SJCRH30 (cell line): ENCODE data around the gene LPCAT1. TPM values are rescaled to one million over a fixed set of nuclear protein-coding genes. Genes with fewer than 3 reads are reported as not detected.
"Not testable (repeated sequence)": the region's sequence is repeated elsewhere in the genome, so short reads cannot be mapped to it uniquely, and the experiment has no call there.

ENCODE experiments used
- DNase-seq, 2 experiments: peaks; one replicate each; pipeline ENCODE4 v3.0.0-alpha.2; 2015 to 2020
- H3K27ac ChIP-seq: fragments of 250-450 bp; sonication (Bioruptor Pico); 2 replicates; pipeline ENCODE4 v1.5.1; 2020; ENCODE audit warnings: mild to moderate bottlenecking, moderate library complexity
- H3K27me3 ChIP-seq: fragments of 250-450 bp; sonication (Bioruptor Pico); 2 replicates; pipeline ENCODE4 v1.5.1; 2020; ENCODE audit warnings: mild to moderate bottlenecking, moderate library complexity
- H3K36me3 ChIP-seq: fragments of 250-450 bp; sonication (Bioruptor Pico); 2 replicates; pipeline ENCODE4 v1.5.1; 2020; ENCODE audit warnings: mild to moderate bottlenecking, moderate library complexity
- H3K4me1 ChIP-seq: fragments of 250-450 bp; sonication (Bioruptor Pico); 2 replicates; pipeline ENCODE4 v1.5.1; 2020; ENCODE audit warnings: mild to moderate bottlenecking, moderate library complexity
- H3K4me3 ChIP-seq: fragments of 250-450 bp; sonication (Bioruptor Pico); 2 replicates; pipeline ENCODE4 v1.5.1; 2020; ENCODE audit warnings: mild to moderate bottlenecking, moderate library complexity
- H3K9me3 ChIP-seq: fragments of 250-450 bp; sonication (Bioruptor Pico); replicated peaks from 2 replicates; pipeline ENCODE4 v1.5.1; 2020; ENCODE audit warnings: mild to moderate bottlenecking, moderate library complexity
- total RNA-seq: library from RNA; depleted of rRNA; stranded (reverse); fragments of >200 nt; shearing (Covaris generic); gene quantifications from 2 replicates; pipeline ENCODE4 v1.2.3, GENCODE V29; 2014

Gene LPCAT1
- total RNA-seq, 1 experiment from 2014 or later, result 44.6 TPM

DNA sequence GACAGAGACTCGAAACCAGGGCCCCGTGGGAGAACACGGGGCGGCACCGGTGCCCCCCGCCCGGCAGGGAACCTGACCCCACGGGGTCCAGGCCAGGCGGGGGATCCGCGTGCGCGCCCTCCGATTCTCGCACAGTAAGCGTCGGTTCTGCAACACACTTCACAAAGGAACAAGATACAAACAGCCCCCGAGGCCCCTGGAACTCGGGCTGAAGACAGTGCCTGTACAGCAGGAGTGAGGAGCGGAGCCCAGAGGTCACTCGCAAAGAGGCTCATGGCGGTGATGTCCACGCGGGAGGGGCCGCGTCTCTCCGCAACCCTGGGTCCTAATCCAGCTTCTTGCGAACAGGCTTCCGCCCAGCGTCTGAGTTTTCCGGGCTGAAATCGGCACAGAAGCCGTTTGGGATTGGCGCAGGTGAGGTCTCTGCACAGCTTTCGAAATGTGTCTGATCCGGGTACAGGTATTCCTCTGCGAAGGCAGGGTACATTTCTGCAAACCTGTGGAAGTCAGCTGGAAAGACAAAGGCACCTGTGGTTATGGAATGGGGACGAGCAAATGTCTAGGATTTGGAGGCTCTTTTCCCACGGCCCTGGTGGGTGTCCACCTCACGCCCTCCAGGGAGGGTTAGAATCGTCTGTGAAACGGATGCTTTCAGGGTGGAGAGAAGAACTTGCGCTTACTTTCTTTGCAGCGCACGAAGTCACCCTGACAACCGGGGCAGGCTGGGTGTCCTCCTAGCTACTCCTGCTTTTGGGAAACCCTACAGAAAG lies 60.2 kb downstream of the LPCAT1 start:
- Histone ChIP-seq H3K27ac (no peak overlapping the region), H3K9me3 (no peaks in the 10 kb centered on the region), H3K4me1 (no peaks in the 10 kb centered on the region), H3K4me3 (no peak overlapping the region), H3K27me3 (no peaks in the 10 kb centered on the region), H3K36me3 (no peaks in the 10 kb centered on the region; the same call in 1 of the 2 replicates)
- DNase-seq, result no peak

GRCh38 chr5:1462358-1462757 lies 61.4 kb downstream of the LPCAT1 start:
- Histone ChIP-seq H3K4me3 (no peak overlapping the region), H3K36me3 (no peaks in the 10 kb centered on the region; the same call in 1 of the 2 replicates)
- no peak for DNase-seq

DNA sequence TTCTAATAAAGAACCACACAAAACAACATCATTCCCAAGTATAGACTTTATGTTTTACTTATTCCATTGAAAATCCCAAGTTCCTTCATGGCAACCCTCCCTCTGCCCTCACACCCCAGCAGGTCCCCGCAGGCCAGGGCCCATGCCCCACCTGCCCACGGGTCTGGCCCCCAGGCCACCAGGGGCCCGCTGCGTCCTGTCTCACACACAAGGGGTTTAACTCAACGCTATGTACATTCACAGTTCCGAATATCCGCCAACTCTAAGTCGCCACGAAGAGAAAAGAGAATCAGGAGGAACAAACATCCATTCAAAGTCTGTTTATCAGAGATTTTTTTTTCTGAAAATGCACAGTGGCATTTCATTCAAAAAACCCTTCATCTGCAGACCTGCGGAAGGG lies 62.4 kb downstream of the LPCAT1 start:
- no peaks in the 10 kb centered on the region for H3K9me3 ChIP-seq
- no peaks in the 10 kb centered on the region; the same call in 1 of the 2 replicates for H3K36me3 ChIP-seq
- H3K4me1 ChIP-seq, result no peaks in the 10 kb centered on the region
- H3K4me3 ChIP-seq, result no peak overlapping the region
- no peak overlapping the region for H3K27ac ChIP-seq
- DNase-seq, result no peak
- H3K27me3 ChIP-seq, result no peaks in the 10 kb centered on the region

More at GRCh38 chr5:1462358-1462757, 61.4 kb downstream of the LPCAT1 start:
- H3K9me3 ChIP-seq, result no peaks in the 10 kb centered on the region
- no peaks in the 10 kb centered on the region for H3K27me3 ChIP-seq
- no peak overlapping the region for H3K27ac ChIP-seq
- no peaks in the 10 kb centered on the region for H3K4me1 ChIP-seq

DNA sequence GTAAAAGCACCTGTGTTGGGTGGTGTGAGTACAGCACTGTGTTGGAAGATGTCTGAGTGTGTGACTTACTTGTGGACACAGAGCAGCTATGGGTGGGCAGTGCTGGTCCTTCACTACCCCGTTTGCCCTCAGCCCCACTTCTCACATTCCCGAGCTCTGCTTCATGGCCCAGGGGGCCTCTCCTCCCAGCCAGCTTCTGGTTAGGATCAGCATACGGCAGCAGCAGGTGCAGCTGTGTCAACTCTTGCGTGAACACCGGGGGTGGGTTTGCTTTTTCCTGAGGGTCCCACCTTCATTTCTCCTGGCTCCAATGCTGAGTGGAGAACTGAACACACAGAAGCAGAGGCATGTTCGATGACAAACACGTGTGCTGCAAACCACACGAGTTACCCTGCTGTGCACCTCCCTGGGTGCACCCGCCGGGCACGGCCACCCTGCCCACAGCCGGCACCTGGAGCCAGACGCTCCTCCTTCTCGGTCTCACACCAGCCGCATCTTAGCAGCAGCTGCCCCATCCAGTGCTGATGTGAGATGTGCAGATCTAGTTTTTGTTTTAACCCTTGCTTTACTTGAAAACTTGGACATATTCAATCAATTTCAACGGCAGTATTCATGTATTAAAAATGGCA lies 63.6 kb downstream of the LPCAT1 start:
- H3K27ac ChIP-seq, result no peak overlapping the region
- H3K4me3 ChIP-seq, result no peak overlapping the region
- H3K27me3 ChIP-seq, result no peaks in the 10 kb centered on the region
- H3K9me3 ChIP-seq, result no peaks in the 10 kb centered on the region
- DNase-seq, result no peak
- H3K4me1 ChIP-seq, result no peaks in the 10 kb centered on the region
- H3K36me3 ChIP-seq, result no peaks in the 10 kb centered on the region; the same call in 1 of the 2 replicates

DNA sequence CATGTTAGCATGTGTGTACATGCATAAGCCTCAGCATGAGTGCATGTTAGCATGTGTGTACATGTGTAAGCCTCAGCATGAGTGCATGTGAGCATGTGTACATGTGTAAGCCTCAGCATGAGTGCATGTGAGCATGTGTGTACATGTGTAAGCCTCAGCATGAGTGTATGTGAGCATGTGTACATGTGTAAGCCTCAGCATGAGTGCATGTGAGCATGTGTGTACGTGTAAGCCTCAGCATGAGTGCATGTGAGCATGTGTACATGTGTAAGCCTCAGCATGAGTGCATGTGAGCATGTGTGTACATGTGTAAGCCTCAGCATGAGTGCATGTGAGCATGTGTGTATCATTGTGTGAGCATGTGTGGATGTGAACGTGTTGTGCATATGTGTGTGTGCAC lies 64.3 kb downstream of the LPCAT1 start:
- not testable (repeated sequence) for H3K4me3 ChIP-seq, H3K27ac ChIP-seq, H3K36me3 ChIP-seq, H3K4me1 ChIP-seq, DNase-seq, H3K27me3 ChIP-seq, H3K9me3 ChIP-seq

DNA sequence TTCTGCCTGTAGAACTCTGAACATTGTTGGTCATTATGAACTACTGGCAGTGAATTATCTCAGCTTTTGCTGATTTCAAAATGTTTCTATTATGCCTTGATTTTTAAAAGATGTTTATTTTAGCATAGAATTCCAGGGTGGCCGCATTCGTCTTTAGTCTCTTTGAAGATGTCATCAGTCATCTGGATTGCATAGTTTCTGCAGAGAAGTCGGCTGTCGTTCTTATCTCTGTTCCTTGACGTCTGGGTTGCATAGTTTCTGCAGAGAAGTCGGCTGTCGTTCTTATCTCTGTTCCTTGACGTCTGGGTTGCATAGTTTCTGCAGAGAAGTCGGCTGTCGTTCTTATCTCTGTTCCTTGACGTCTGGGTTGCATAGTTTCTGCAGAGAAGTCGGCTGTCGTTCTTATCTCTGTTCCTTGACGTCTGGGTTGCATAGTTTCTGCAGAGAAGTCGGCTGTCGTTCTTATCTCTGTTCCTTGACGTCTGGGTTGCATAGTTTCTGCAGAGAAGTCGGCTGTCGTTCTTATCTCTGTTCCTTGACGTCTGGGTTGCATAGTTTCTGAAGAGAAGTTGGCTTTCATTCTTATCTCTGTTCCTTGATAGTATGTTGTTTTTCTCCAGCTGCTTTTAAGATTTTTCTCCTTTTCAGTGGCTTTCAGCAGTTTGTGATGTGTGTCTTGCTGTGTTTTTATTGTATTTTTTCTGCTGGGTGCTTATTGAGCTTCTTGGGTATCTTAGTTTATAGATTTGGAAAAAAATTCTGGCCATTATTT lies 67.5 kb downstream of the LPCAT1 start:
- H3K27me3 ChIP-seq, H3K4me1 ChIP-seq, DNase-seq, H3K9me3 ChIP-seq, H3K27ac ChIP-seq, H3K36me3 ChIP-seq, H3K4me3 ChIP-seq: not testable (repeated sequence)

DNA sequence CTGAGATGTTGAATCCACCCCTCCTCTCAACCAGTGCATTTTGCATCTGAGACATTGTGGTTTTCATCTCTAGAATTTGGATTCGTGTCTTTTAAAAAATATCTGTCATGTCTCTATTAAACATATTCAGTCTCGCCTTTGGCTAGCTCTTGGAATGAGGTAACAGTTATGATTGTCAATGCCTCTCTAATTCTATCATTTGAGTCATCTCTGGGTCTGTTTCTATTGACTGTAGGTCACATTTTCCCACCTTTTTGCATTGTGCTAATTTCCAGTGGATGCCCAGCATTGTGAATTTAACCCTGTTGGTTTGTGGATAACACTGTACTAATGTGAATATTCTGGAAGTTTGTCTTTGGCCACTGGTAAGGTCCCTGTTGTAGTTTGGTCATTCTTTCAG lies 70.1 kb downstream of the LPCAT1 start:
- H3K4me3 ChIP-seq, result no peak overlapping the region
- no peaks in the 10 kb centered on the region for H3K27me3 ChIP-seq
- no peak overlapping the region for H3K27ac ChIP-seq
- H3K36me3 ChIP-seq, result no peaks in the 10 kb centered on the region
- H3K4me1 ChIP-seq, result no peaks in the 10 kb centered on the region
- H3K9me3 ChIP-seq, result no peaks in the 10 kb centered on the region
- DNase-seq, result no peak

DNA sequence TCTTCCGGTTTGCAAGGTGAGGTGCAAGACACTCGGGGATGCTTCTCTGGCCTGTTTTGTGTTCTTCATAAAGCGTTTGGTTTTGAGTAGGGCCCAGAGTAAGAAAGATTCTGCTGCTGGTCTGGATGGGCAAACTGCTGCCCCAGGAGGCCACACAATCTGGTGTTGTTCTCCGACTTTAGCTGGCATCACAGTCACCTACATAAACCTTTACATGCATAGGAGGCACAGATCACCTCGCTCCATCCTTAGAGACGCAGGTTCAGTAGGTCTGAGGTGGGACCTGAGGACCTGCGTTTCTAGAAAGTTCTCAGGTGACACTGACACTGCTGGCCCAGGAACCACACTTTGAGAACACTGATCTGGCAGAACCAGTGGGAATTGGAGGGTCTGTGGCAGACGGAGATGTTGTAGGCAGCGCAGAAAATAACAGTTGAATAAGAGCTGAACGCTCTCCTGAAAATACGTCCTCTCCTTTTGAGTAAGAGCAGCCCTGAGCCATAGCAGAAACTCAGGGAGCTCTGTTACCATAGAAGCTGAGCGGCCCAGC lies 74.6 kb downstream of the LPCAT1 start:
- H3K36me3 ChIP-seq, result no peaks in the 10 kb centered on the region
- no peaks in the 10 kb centered on the region for H3K9me3 ChIP-seq
- no peaks in the 10 kb centered on the region for H3K27me3 ChIP-seq
- no peak overlapping the region for H3K4me3 ChIP-seq
- no peak overlapping the region for H3K27ac ChIP-seq
- DNase-seq, result no peak
- no peaks in the 10 kb centered on the region for H3K4me1 ChIP-seq

DNA sequence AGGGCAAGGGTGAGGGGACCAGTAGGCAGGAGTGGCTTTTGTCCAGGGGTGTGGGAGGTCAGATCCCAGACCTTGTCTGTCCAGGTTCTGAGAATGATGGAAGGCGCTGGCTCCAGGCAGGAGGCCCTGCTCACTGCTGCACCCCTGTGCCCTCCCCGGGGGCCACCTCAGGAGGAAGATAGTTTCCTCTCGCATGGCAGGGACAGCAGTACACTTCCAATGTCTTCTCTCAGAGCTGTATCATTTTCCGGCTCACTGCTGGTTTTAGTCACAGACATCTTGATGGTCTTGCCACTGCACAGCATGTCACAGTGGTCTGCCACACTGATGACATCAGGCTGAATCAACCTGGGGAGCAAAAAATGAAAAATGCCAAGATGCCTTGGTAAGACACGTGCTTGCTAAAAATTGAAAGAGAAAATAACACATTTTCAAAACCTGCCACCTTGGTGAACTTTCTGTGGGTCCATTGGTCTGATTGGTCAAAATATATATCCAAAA lies 75.2 kb downstream of the LPCAT1 start:
- Histone ChIP-seq H3K36me3 (no peaks in the 10 kb centered on the region), H3K27me3 (no peaks in the 10 kb centered on the region), H3K4me1 (no peaks in the 10 kb centered on the region), H3K9me3 (no peaks in the 10 kb centered on the region), H3K4me3 (no peak overlapping the region), H3K27ac (no peak overlapping the region)
- no peak for DNase-seq

GRCh38 chr5:1447671-1448361 lies 75.9 kb downstream of the LPCAT1 start:
- no peaks in the 10 kb centered on the region for H3K36me3 ChIP-seq
- H3K27ac ChIP-seq, result no peak overlapping the region
- DNase-seq, result no peak
- no peaks in the 10 kb centered on the region for H3K4me1 ChIP-seq
- H3K4me3 ChIP-seq, result no peak overlapping the region
- no peaks in the 10 kb centered on the region for H3K27me3 ChIP-seq
- H3K9me3 ChIP-seq, result no peaks in the 10 kb centered on the region

GRCh38 chr5:1446602-1447343 lies 77.0 kb downstream of the LPCAT1 start:
- Histone ChIP-seq H3K27me3 (no peaks in the 10 kb centered on the region), H3K36me3 (no peaks in the 10 kb centered on the region), H3K4me1 (no peaks in the 10 kb centered on the region), H3K27ac (no peak overlapping the region), H3K4me3 (no peak overlapping the region), H3K9me3 (no peaks in the 10 kb centered on the region)
- no peak for DNase-seq

DNA sequence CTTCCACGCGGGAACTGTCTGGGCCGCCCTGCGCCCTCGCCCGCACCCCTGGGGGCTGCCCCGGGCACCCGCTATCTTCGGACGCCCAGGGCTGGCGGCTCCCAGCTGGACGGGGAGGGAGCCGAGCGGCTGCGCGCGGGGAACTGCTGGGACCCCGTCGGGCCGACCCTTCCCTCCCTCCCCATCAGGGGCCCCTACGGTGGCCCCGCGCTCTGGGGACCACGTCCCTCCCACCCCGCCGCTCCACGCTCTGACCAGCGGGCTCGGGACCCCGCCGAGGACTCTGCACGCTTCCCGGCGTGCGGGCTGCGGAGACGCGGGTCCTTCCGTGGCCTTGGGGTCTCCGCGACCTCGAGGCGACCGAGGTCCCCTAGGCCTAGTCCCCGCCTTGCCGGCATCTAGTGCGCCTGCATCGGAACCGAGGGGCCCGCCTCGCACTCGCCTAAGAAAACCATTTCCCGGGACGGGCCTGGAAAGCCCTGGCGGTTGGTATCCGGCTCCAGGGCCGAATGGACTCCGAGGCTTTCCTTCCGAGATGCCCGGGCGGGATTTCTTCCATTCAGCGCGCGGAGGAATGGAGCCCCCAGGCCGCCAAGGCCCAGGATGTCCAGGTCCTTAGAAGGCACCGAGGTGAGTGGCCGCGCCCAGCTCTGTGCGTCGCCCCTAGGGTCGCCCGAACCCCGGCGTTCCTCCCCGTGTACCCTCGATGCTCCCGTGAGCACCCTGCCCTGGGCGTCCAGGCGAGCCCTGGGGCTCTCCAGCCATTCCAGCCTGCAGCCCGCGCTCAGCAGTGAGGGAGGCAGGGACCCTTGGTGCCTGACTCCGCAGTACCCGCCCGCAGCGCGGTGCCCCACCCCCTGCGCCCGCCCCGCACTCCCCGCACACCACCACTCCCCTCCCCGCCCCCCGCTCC lies 77.8 kb downstream of the LPCAT1 start:
- no peak overlapping the region for H3K4me3 ChIP-seq
- no peaks in the 10 kb centered on the region for H3K4me1 ChIP-seq
- no peak for DNase-seq
- H3K36me3 ChIP-seq, result no peaks in the 10 kb centered on the region
- H3K27ac ChIP-seq, result no peak overlapping the region
- H3K27me3 ChIP-seq, result no peaks in the 10 kb centered on the region
- no peaks in the 10 kb centered on the region for H3K9me3 ChIP-seq

GRCh38 chr5:1445313-1445688 lies 78.5 kb downstream of the LPCAT1 start, which contains the start of gene SLC6A3:
Gene SLC6A3 (minus strand): TSS chr5:1445440. CDS start chr5:1443197, 2,243 bp downstream.
- Histone ChIP-seq H3K4me3 (no peak within 1 kb of the TSS), H3K36me3 (no peaks in the 10 kb centered on the region), H3K27me3 (no peaks in the 10 kb centered on the region), H3K4me1 (no peaks in the 10 kb centered on the region), H3K9me3 (no peaks in the 10 kb centered on the region), H3K27ac (no peak within 1 kb of the TSS)
- no peak for DNase-seq
